Neural progenitor cell (in vitro differentiated cells): ENCODE data around the gene CAMSAP3.

Experiments used
- EZH2 ChIP-seq: fragments of 200-600 bp; sonication (generic); IDR thresholded peaks from 2 replicates; pipeline ENCODE4 v1.6.1; 2017; ENCODE audit warnings: antibody characterized with exemption, mild to moderate bottlenecking, moderate library complexity
- TF ChIP-seq, protein P1 (sequence below): fragments of 200-600 bp; sonication (generic); IDR thresholded peaks from 2 replicates; pipeline ENCODE4 v1.5.1; 2017; ENCODE audit warnings: antibody characterized with exemption, mild to moderate bottlenecking

- TF ChIP-seq, protein P1, sequence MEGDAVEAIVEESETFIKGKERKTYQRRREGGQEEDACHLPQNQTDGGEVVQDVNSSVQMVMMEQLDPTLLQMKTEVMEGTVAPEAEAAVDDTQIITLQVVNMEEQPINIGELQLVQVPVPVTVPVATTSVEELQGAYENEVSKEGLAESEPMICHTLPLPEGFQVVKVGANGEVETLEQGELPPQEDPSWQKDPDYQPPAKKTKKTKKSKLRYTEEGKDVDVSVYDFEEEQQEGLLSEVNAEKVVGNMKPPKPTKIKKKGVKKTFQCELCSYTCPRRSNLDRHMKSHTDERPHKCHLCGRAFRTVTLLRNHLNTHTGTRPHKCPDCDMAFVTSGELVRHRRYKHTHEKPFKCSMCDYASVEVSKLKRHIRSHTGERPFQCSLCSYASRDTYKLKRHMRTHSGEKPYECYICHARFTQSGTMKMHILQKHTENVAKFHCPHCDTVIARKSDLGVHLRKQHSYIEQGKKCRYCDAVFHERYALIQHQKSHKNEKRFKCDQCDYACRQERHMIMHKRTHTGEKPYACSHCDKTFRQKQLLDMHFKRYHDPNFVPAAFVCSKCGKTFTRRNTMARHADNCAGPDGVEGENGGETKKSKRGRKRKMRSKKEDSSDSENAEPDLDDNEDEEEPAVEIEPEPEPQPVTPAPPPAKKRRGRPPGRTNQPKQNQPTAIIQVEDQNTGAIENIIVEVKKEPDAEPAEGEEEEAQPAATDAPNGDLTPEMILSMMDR: no peak
- TF ChIP-seq EZH2: no peak
Measured at GRCh38 chr19:7595466-7596133, at the start of gene CAMSAP3.
